Esophagus squamous epithelium (tissue), 4 donors: ENCODE measurements around the gene ANKRD39.

Source experiments
- POLR2A ChIP-seq, 4 donors: fragments of 450-650 bp; IDR thresholded peaks; one replicate each; pipeline ENCODE4 v1.6.1; 2017; ENCODE audit warnings: antibody characterized with exemption in 4 of 4, mild to moderate bottlenecking in 4 of 4, moderate library complexity in 3 of 4
- TF ChIP-seq, protein P1 (sequence below), 6 experiments: fragments of 450-650 bp in 4 of 6; fragments of 200-600 bp in 2 of 6; sonication (generic) in 2 of 6; IDR thresholded peaks; one replicate each; pipeline ENCODE4 v1.5.1; 2016 to 2019; ENCODE audit warnings: antibody characterized with exemption in 6 of 6, mild to moderate bottlenecking in 4 of 6, moderate library complexity in 4 of 6

DNA sequence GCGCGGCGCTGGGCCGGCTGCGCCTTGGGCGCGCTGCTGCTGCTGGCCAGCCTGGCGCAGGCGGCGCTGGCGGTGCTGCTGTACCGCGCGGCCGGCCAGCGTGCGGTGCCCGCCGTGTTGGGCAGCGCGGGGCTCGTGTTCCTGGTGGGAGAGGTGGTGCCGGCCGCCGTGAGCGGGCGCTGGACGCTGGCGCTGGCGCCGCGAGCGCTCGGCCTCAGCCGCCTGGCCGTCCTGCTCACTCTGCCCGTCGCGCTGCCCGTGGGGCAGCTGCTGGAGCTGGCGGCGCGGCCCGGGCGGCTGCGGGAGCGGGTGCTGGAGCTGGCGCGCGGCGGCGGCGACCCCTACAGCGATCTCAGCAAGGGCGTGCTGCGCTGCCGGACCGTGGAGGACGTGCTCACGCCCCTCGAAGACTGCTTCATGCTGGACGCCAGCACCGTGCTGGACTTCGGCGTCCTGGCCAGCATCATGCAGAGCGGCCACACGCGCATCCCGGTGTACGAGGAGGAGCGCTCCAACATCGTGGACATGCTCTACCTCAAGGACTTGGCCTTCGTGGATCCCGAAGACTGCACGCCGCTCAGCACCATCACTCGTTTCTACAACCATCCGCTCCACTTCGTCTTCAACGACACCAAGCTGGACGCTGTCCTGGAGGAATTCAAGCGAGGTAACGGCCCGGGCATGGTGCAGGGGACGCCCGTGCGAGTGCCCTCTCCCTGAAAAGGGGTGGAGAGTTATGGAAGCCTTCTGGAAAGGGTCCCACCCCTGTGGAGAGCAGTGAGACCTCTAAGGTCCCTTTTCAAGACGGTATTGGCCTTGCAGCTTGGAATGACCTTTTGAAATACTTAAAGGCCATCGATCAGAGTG lies 40.7 kb downstream of the ANKRD39 start:
- TF ChIP-seq, protein P1, sequence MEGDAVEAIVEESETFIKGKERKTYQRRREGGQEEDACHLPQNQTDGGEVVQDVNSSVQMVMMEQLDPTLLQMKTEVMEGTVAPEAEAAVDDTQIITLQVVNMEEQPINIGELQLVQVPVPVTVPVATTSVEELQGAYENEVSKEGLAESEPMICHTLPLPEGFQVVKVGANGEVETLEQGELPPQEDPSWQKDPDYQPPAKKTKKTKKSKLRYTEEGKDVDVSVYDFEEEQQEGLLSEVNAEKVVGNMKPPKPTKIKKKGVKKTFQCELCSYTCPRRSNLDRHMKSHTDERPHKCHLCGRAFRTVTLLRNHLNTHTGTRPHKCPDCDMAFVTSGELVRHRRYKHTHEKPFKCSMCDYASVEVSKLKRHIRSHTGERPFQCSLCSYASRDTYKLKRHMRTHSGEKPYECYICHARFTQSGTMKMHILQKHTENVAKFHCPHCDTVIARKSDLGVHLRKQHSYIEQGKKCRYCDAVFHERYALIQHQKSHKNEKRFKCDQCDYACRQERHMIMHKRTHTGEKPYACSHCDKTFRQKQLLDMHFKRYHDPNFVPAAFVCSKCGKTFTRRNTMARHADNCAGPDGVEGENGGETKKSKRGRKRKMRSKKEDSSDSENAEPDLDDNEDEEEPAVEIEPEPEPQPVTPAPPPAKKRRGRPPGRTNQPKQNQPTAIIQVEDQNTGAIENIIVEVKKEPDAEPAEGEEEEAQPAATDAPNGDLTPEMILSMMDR (IDR thresholded peaks at IDR 0.05): no peak
- no peak for TF ChIP-seq POLR2A (IDR thresholded peaks at IDR 0.05)
